Measurements from ENCODE around the gene NACC2. TPM values are rescaled to one million over a fixed set of nuclear protein-coding genes. Genes with fewer than 3 reads are reported as not detected.

NACC2 gene
- total and polyA plus RNA-seq, 9 of the 15 experiments (the other 6 are each of a cell fraction or from before 2014, with no cell fraction given): 0.70 to 25.1 (median 5.6) TPM

- Histone ChIP-seq H3K4me3 (no peak overlapping the region), H3K9me3 (replicated peaks; ENCODE audit: control insufficient read depth, insufficient read depth, low read depth, low read length) (no peaks in the 10 kb centered on the region), H3K27me3 (ENCODE audit: control insufficient read depth in 2 of 2, insufficient read depth in 2 of 2, low read length in 2 of 2) (no peaks in the 10 kb centered on the region), H2AFZ (ENCODE audit: low read depth, low read length) (no peak overlapping the region), H3K4me2 (ENCODE audit: insufficient read depth, low read length) (no peak overlapping the region), H3K36me3 (ENCODE audit: control insufficient read depth, insufficient read depth, low read length) (peaks cover 59% of the 10 kb centered on the region; the same call in 1 of the 3 replicates), H3K9me1 (ENCODE audit: control insufficient read depth, insufficient read depth, low read length) (peaks cover 1% of the 10 kb centered on the region), H3K4me1 (replicated peaks in 1 of 2; ENCODE audit: control insufficient read depth in 2 of 2, insufficient read depth in 2 of 2, low read length in 2 of 2) (peaks cover 0 to 66% of the 10 kb centered on the region in 2 experiments; a peak in 2 of 5 replicates), H3K79me2 (ENCODE audit: control insufficient read depth, insufficient read depth, low read length) (peaks cover 22% of the 10 kb centered on the region; the same call in 2 of the 3 replicates), H3K27ac (ENCODE audit: extremely low read depth, low read depth, low read length) (no peak overlapping the region), H4K20me1 (replicated peaks; ENCODE audit: control insufficient read depth, insufficient read depth, low read length) (peaks cover 6% of the 10 kb centered on the region), H3K9ac (ENCODE audit: insufficient read depth in 1 of 2, low read depth in 2 of 2, low read length in 2 of 2) (no peak overlapping the region)
- CTCF ChIA-PET (ENCODE audit: low intra/inter-chr PET ratio): no interaction called here
- POLR2A ChIA-PET: interaction anchor here (0.8 kb wide), 1 partner anchor 53 kb away, joined by 3 read pairs; no protein-coding TSS in a partner anchor
- ATAC-seq (no peak), DNase-seq (ENCODE audit: extremely low read depth in 1 of 4, low spot score in 3 of 4) (peak in 1 of 4 experiments; percentile 4), FAIRE-seq (no peak)
- no TSS peak for BruUV-seq (replicated peaks)
- 93% methylated on average over 12 of the region's 36 CpGs for WGBS (ENCODE audit: insufficient coverage, low coverage, missing lambda C conversion rate)
- in situ Hi-C loops (cut with MboI): no loop called here
- TF ChIP-seq, protein P1, sequence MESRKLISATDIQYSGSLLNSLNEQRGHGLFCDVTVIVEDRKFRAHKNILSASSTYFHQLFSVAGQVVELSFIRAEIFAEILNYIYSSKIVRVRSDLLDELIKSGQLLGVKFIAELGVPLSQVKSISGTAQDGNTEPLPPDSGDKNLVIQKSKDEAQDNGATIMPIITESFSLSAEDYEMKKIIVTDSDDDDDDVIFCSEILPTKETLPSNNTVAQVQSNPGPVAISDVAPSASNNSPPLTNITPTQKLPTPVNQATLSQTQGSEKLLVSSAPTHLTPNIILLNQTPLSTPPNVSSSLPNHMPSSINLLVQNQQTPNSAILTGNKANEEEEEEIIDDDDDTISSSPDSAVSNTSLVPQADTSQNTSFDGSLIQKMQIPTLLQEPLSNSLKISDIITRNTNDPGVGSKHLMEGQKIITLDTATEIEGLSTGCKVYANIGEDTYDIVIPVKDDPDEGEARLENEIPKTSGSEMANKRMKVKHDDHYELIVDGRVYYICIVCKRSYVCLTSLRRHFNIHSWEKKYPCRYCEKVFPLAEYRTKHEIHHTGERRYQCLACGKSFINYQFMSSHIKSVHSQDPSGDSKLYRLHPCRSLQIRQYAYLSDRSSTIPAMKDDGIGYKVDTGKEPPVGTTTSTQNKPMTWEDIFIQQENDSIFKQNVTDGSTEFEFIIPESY (CRISPR knock-in tag; IDR thresholded peaks at IDR 0.05): peak; percentile 84
- TF ChIP-seq ZNF431 (CRISPR knock-in tag; IDR thresholded peaks at IDR 0.05): no peak
- TF ChIP-seq, protein P2, sequence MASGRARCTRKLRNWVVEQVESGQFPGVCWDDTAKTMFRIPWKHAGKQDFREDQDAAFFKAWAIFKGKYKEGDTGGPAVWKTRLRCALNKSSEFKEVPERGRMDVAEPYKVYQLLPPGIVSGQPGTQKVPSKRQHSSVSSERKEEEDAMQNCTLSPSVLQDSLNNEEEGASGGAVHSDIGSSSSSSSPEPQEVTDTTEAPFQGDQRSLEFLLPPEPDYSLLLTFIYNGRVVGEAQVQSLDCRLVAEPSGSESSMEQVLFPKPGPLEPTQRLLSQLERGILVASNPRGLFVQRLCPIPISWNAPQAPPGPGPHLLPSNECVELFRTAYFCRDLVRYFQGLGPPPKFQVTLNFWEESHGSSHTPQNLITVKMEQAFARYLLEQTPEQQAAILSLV (tag; IDR thresholded peaks at IDR 0.05): no peak
- intact Hi-C loops (cut with micrococcal nuclease): no loop called here
Observed at GRCh38 chr9:136050266-136050700, 44.8 kb downstream of the NACC2 start.

Measured in K562 (cell line).